H1 (cell line): ENCODE results near the gene COX17. TPM values are rescaled to one million over a fixed set of nuclear protein-coding genes. Genes with fewer than 3 reads are reported as not detected.

Experiments used
- CTCF ChIA-PET: fragments of 300-600 bp; sonication (Branson Sonifier 250); formaldehyde crosslinking; loops from one replicate; lab custom pipeline; 2021; ENCODE audit not compliant: partially characterized antibody; lab: Charles Lee
- POLR2A ChIA-PET: fragments of 300-600 bp; sonication (Branson Sonifier 250); formaldehyde crosslinking; loops from one replicate; lab custom pipeline; 2021; ENCODE audit warnings: inconsistent platforms; ENCODE audit not compliant: partially characterized antibody; lab: Charles Lee
- DNase-seq, 2 experiments: peaks; one replicate each; pipeline versions ENCODE4 v3.0.0 to v3.0.0-alpha.2; 2010 to 2022; ENCODE audit warnings: low spot score in 2 of 2, low read depth in 1 of 2, mixed read lengths in 1 of 2
- FAIRE-seq: peaks from 2 replicates; lab custom pipeline; 2011; peaks lifted over from hg19 to GRCh38; lab: Jason Lieb, UNC
- H2AFZ ChIP-seq: 2 replicates; pipeline ENCODE4 v1.8.1; 2012; ENCODE audit warnings: low read length, inconsistent platforms
- H2AK5ac ChIP-seq: 2 replicates; pipeline ENCODE4 v1.6.1; 2013; ENCODE audit warnings: low read depth, low read length
- H2BK120ac ChIP-seq: replicated peaks from 2 replicates; pipeline ENCODE3; 2013; ENCODE audit warnings: low read depth, low read length, inconsistent platforms
- H2BK12ac ChIP-seq: 2 replicates; pipeline ENCODE4 v1.6.1; 2013; ENCODE audit warnings: low read depth, low read length
- H2BK15ac ChIP-seq: 2 replicates; pipeline ENCODE4 v1.6.1; 2013; ENCODE audit warnings: low read length
- H2BK20ac ChIP-seq: 2 replicates; pipeline ENCODE4 v1.6.1; 2013; ENCODE audit warnings: low read length
- H2BK5ac ChIP-seq: 2 replicates; pipeline ENCODE4 v1.6.1; 2013; ENCODE audit warnings: low read depth, low read length
- H3K14ac ChIP-seq: 2 replicates; pipeline ENCODE4 v1.6.1; 2013; ENCODE audit warnings: inconsistent platforms; ENCODE audit not compliant: insufficient read length
- H3K18ac ChIP-seq: 2 replicates; pipeline ENCODE4 v1.6.1; 2013; ENCODE audit warnings: low read length; ENCODE audit errors: extremely low read depth
- H3K23ac ChIP-seq: 2 replicates; pipeline ENCODE4 v1.6.1; 2013; ENCODE audit warnings: inconsistent platforms; ENCODE audit not compliant: insufficient read length
- H3K23me2 ChIP-seq: 2 replicates; pipeline ENCODE4 v1.6.1; 2013; ENCODE audit warnings: low read depth, low read length
- H3K27ac ChIP-seq: 2 replicates; pipeline ENCODE4 v1.6.1; 2011; ENCODE audit warnings: low read depth, low read length, inconsistent platforms
- H3K27me3 ChIP-seq, 4 experiments: replicated peaks in 1 of 4; 1 replicate in 1 of 4; 2 replicates in 3 of 4; pipeline versions ENCODE4 v1.6.1 to v1.8.1; 2011 to 2013; ENCODE audit warnings: low read length in 3 of 4, mild to moderate bottlenecking in 3 of 4, inconsistent platforms in 2 of 4, mixed read lengths in 2 of 4, moderate library complexity in 1 of 4; ENCODE audit not compliant: control insufficient read depth in 3 of 4, insufficient read depth in 3 of 4; ENCODE audit errors: extremely low read depth in 1 of 4
- H3K36me3 ChIP-seq, 4 experiments: 2 replicates each; pipeline versions ENCODE4 v1.6.1 to v1.8.1; 2011 to 2013; ENCODE audit warnings: mild to moderate bottlenecking in 4 of 4, low read length in 3 of 4, moderate library complexity in 2 of 4, control low read depth in 1 of 4, inconsistent platforms in 1 of 4; ENCODE audit not compliant: insufficient read depth in 4 of 4, control insufficient read depth in 2 of 4
- H3K4ac ChIP-seq: replicated peaks from 2 replicates; pipeline ENCODE3; 2013; ENCODE audit warnings: low read length, low read depth, mixed read lengths, inconsistent platforms; ENCODE audit not compliant: insufficient read length
- H3K4me1 ChIP-seq, 4 experiments: replicated peaks in 1 of 4; 1 replicate in 1 of 4; 2 replicates in 3 of 4; pipeline versions ENCODE4 v1.6.1 to v1.8.1; 2011 to 2013; ENCODE audit warnings: low read length in 3 of 4, inconsistent platforms in 2 of 4, mixed read lengths in 1 of 4; ENCODE audit not compliant: insufficient read depth in 4 of 4, control insufficient read depth in 3 of 4
- H3K4me2 ChIP-seq, 2 experiments: 2 replicates each; pipeline versions ENCODE4 v1.6.1 to v1.8.1; 2011 to 2013; ENCODE audit warnings: low read depth in 2 of 2, low read length in 2 of 2, control low read depth in 1 of 2, inconsistent platforms in 1 of 2, mild to moderate bottlenecking in 1 of 2; ENCODE audit not compliant: insufficient read depth in 1 of 2
- H3K4me3 ChIP-seq, 4 experiments: fragments of 200-600, 300-600 bp in 1 of 4; sonication (generic), shearing (Covaris generic), sonication (Bioruptor Twin) in 1 of 4; 2 replicates each; pipeline versions ENCODE4 v1.5.1 to v1.8.1; 2011 to 2016; ENCODE audit warnings: low read length in 4 of 4, low read depth in 3 of 4, control low read depth in 2 of 4, inconsistent platforms in 2 of 4, mild to moderate bottlenecking in 2 of 4, mixed read lengths in 1 of 4, moderate library complexity in 1 of 4; ENCODE audit not compliant: insufficient read depth in 2 of 4; ENCODE audit errors: extremely low read depth in 1 of 4
- H3K56ac ChIP-seq: replicated peaks from 2 replicates; pipeline ENCODE3; 2013; ENCODE audit warnings: low read depth, mild to moderate bottlenecking, mixed read lengths, low read length, inconsistent platforms; ENCODE audit not compliant: insufficient read length
- H3K79me1 ChIP-seq: 2 replicates; pipeline ENCODE4 v1.6.1; 2013; ENCODE audit warnings: low read depth, low read length, control low read depth
- H3K79me2 ChIP-seq, 2 experiments: 2 replicates each; pipeline versions ENCODE4 v1.6.1 to v1.8.1; 2012 to 2013; ENCODE audit warnings: low read length in 2 of 2, mild to moderate bottlenecking in 2 of 2, inconsistent platforms in 1 of 2; ENCODE audit not compliant: insufficient read depth in 2 of 2, control insufficient read depth in 1 of 2
- H3K9ac ChIP-seq, 4 experiments: replicated peaks in 1 of 4; 1 replicate in 1 of 4; 2 replicates in 3 of 4; pipeline versions ENCODE4 v1.6.1 to v1.8.1; 2011 to 2013; ENCODE audit warnings: low read depth in 3 of 4, low read length in 3 of 4, control low read depth in 2 of 4, mild to moderate bottlenecking in 2 of 4, moderate library complexity in 2 of 4, inconsistent platforms in 1 of 4; ENCODE audit errors: extremely low read depth in 1 of 4
- H3K9me3 ChIP-seq, 2 experiments: 2 replicates each; pipeline versions ENCODE4 v1.6.1 to v1.8.1; 2012 to 2013; ENCODE audit warnings: mild to moderate bottlenecking in 2 of 2, moderate library complexity in 2 of 2, control low read depth in 1 of 2, inconsistent platforms in 1 of 2, low read depth in 1 of 2, low read length in 1 of 2, mixed read lengths in 1 of 2; ENCODE audit not compliant: insufficient read depth in 2 of 2
- H4K20me1 ChIP-seq, 2 experiments: replicated peaks in 1 of 2; 2 replicates each; pipeline versions ENCODE3 to v1.8.1; 2011 to 2013; ENCODE audit warnings: inconsistent platforms in 2 of 2, low read length in 2 of 2, mild to moderate bottlenecking in 1 of 2; ENCODE audit not compliant: insufficient read depth in 2 of 2, control insufficient read depth in 1 of 2
- H4K5ac ChIP-seq: 2 replicates; pipeline ENCODE4 v1.6.1; 2013; ENCODE audit warnings: low read length, low read depth, mixed read lengths, inconsistent platforms; ENCODE audit not compliant: insufficient read length
- H4K8ac ChIP-seq: 2 replicates; pipeline ENCODE4 v1.8.0; 2013; ENCODE audit warnings: mild to moderate bottlenecking, moderate library complexity, low read length, inconsistent platforms; ENCODE audit not compliant: insufficient read depth; ENCODE audit errors: extremely low read depth
- H4K91ac ChIP-seq: replicated peaks from 2 replicates; pipeline ENCODE3; 2013; ENCODE audit warnings: low read length, mixed read lengths, inconsistent platforms; ENCODE audit not compliant: insufficient read length
- WGBS, 2 experiments: shearing (Covaris generic) in 1 of 2; methylation state at CpG; one replicate each; pipeline versions ENCODE4 v1.1.6 to v1.1.7; 2013 to 2015; ENCODE audit warnings: low lambda C conversion rate in 2 of 2, mixed read lengths in 2 of 2, inconsistent platforms in 1 of 2, low coverage in 1 of 2, missing lambda C conversion rate in 1 of 2; ENCODE audit not compliant: insufficient replicate concordance in 2 of 2, insufficient coverage in 1 of 2, insufficient read length in 1 of 2; ENCODE audit errors: extremely low coverage in 1 of 2, missing lambda C conversion rate in 1 of 2; 5-methylcytosine and 5-hydroxymethylcytosine counted together
- polyA plus RNA-seq, 7 experiments: library from polyadenylated mRNA; depleted of rRNA in 3 of 7; stranded (reverse) in 5 of 7; unstranded in 2 of 7; fragments of >200 nt in 5 of 7; fragments of 200-250 nt in 2 of 7; gene quantifications; 1 replicate in 5 of 7; 2 replicates in 1 of 7; 4 replicates in 1 of 7; pipeline versions ENCODE4 v1.2.1 to v1.2.3, GENCODE V29; 2011 to 2013; ENCODE audit warnings: missing spikeins in 2 of 7, mixed read lengths in 2 of 7
- total RNA-seq: library from RNA; stranded (reverse); fragmentation: NEBNext Ultra II Directional; extraction: Animal tissue kit (Norgen Biotek cat#: 25700); gene quantifications from 2 replicates; pipeline ENCODE4 v1.2.1, GENCODE V29; 2021

COX17 gene
- total and polyA plus RNA-seq, 2 of the 8 experiments (the other 6 are each of a cell fraction or from before 2014, with no cell fraction given): 34.2 to 43.0 TPM

GRCh38 chr3:119697394-119697793, 20.2 kb upstream of the COX17 start:
- Histone ChIP-seq H3K56ac (no peak overlapping the region), H3K4me2 (no peak overlapping the region), H2BK20ac (no peak overlapping the region), H4K20me1 (no peaks in the 10 kb centered on the region), H3K27ac (no peak overlapping the region), H3K4me3 (no peak overlapping the region), H3K79me1 (no peaks in the 10 kb centered on the region), H3K4me1 (peaks cover 0 to 2% (median under 1%) of the 10 kb centered on the region in 4 experiments; a peak in 3 of 7 replicates), H3K4ac (no peak overlapping the region), H2AFZ (no peak overlapping the region), H2BK120ac (no peak overlapping the region), H2BK5ac (no peak overlapping the region), H3K9me3 (0 out of 4 replicates have a peak, but pooled peaks cover 0 to 1% of the 10 kb centered on the region in 2 experiments), H3K23me2 (no peaks in the 10 kb centered on the region), H2BK12ac (no peak overlapping the region), H3K36me3 (no peaks in the 10 kb centered on the region), H3K23ac (no peak overlapping the region), H2BK15ac (no peak overlapping the region), H4K8ac (no peak overlapping the region), H2AK5ac (no peak overlapping the region), H3K27me3 (peaks cover 0 to 2% (median 0%) of the 10 kb centered on the region in 4 experiments; a peak in 1 of 7 replicates), H4K91ac (no peak overlapping the region), H3K18ac (no peak overlapping the region), H4K5ac (no peak overlapping the region), H3K79me2 (no peaks in the 10 kb centered on the region), H3K9ac (no peak overlapping the region), H3K14ac (no peak overlapping the region)
- ChIA-PET CTCF (interaction anchor here (2.3 kb wide), 1 partner anchor 10 kb away, joined by 7 read pairs; no protein-coding TSS in a partner anchor), POLR2A (no interaction called here)
- DNase-seq (no peak), FAIRE-seq (no peak)
- WGBS, 2 experiments: 82% methylated on average over 5 of the region's 5 CpGs; no CpG with 5 or more reads in 1 of the 2 experiments
